ENCODE data around the gene LPCAT1.
"Not testable (repeated sequence)": the region's sequence is repeated elsewhere in the genome, so short reads cannot be mapped to it uniquely, and the experiment has no call there.

Gene LPCAT1

DNA sequence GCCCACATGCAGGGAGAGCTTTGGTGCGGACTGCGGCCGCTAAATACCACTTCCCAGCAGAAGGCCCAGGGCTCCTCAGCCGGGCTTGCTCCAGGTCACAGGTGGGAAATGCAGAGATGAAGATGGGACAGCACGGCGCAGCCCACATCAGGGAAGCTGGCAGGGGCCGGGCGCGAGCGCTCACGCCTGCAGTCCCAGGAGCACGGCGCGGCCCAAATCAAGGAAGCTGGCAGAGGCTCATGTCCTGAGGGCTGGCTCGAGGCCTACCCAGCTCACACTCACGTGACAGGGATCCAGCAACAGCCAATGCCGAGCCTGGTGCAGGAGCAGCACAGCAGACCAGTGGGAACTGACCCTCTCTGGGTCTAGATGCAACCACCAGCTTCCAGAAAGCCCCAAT lies 16.3 kb downstream of the LPCAT1 start:
- DNase-seq: no peak

DNA sequence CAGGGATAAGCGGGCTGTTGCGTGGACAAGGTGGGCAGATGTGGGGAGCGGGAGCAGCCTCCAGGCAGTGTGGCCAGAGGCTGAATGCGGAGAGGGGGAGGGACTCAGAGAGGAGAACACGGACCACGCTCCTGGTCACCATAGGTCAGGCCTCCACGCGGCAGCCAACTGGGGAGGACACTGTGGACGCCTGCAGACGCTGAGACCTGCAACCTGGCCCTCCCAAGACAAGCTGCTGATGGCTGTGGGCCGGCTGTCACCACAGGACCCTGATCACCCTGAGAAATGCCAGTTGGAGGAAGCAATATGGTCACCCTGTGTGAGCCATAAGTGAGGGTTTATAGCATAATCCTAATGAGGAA lies 16.8 kb downstream of the LPCAT1 start:
- no peak for DNase-seq

DNA sequence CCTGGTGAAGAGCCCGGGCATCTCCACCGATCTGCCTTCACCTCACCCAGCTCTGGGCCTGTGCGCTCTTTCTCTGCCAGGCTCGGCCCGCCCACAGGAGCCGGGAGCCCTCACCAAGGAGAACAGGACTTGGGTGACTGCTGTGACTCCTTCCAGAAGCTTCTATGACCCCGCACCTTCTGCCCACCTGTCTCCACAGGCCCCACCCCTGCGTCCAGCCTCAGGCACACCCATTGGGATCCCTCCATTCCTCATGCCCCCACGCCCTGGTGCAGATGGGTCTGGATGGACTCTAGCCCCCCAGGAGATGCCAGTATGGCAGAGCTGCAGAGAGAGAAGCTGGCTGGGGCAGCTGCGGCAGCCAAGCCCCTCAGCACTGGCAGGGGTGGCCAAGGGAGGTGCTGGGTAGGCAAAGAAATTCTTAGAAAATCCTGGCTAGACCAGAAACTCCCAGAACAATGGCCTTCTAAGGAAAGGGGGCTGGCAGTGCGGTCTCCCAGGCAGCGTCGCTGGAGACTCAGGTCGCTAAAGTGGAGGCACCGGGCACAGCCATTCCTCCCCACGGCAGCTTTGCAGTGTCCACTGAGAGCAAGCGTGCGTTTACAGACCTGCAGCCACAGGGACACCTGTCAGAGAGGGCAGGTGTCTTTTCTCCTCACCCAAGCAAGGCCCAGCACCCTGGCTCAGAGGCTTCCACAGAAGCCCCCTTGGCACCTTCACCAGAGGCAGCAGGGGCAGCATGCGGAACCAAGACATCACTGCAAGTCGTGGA lies 17.3 kb downstream of the LPCAT1 start:
- DNase-seq: no peak

DNA sequence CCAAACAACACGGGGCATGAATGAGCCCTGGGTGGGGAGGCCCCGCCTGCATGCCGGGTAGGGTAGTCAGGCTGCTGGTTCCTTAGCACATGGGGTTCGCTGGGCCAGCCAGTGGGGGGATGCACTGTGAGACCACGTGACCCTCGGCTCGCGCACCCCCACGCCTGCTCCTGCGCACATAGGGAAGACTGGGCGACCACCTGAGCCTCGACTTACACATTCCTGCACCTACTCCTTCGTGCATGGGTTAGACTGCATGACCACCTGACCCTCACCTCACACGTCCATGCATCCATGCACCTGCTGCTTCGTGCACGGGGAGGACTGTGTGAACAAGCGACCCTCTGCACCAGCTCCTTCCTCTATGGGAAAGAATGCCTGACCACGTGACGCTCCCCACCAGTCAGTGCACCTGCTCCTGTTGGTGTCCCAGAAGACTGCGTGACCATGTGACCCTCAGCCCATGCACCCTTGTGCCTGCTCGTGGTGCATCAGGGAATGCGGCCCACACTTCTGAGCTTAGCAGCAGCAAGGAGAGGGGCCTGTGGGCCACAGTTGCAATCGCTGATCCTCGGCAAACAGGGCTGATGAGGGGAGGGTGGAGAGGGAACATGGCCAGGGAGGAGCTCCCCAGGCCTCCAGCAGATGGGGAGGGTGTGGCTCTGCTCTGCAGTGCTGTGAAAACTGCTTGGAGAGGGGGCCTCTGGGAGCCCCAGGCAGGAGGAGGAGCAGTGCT lies 18.1 kb downstream of the LPCAT1 start:
- no peak for DNase-seq

DNA sequence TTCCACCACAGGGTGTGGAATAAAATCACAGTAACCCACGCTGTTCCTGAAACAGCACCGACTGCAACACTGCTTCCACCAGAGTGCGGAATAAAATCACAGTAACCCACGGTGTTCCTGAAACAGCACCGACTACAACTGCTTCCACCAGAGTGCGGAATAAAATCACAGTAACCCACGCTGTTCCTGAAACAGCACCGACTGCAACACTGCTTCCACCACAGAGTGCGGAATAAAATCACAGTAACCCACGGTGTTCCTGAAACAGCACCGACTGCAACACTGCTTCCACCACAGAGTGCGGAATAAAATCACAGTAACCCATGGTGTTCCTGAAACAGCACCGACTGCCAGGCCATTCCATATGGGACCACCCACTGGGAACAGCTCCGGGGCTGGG lies 18.7 kb downstream of the LPCAT1 start:
- not testable (repeated sequence) for DNase-seq

DNA sequence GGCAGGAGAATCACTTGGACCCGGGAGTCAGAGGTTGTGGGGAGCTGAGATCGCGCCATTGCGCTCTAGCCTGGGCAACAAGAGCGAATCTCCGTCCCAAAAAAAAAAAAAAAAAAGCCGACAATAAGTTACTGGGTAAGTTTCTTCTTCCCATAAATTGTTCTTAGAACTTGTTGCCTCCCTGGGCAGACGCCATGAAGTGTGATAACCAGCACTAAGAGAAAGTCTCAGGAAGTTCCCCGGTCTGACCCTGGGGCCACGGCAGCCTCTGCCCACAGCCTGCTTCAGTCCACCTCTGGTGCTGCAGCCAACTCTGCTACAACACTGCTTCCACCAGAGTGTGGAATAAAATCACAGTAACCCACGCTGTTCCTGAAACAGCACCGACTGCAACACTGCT lies 19.1 kb downstream of the LPCAT1 start:
- DNase-seq: no peak

DNA sequence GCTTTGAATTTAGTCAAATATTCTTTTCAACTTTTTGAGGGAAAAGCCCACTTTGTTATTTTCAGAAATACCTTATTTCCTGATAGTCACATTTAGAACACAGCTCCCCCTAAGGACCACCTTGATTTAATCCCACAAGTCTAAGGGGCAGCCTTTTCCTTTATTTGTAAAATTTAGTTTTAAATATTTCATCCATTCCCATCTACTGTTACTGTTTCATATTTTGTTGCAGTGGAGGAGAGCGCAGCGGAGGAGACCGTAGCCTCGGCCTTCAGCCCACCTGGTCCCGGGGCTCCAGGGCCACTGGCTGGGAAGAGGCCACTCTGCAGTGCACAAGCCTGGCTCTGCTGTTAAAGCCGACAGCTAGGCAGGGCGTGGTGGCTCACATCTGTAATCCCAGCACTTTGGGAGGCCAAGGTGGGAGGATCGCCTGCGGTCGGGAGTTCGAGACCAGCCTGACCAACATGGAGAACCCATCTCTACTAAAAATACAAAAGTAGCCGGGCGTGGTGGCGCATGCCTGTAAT lies 19.6 kb downstream of the LPCAT1 start:
- DNase-seq: no peak

DNA sequence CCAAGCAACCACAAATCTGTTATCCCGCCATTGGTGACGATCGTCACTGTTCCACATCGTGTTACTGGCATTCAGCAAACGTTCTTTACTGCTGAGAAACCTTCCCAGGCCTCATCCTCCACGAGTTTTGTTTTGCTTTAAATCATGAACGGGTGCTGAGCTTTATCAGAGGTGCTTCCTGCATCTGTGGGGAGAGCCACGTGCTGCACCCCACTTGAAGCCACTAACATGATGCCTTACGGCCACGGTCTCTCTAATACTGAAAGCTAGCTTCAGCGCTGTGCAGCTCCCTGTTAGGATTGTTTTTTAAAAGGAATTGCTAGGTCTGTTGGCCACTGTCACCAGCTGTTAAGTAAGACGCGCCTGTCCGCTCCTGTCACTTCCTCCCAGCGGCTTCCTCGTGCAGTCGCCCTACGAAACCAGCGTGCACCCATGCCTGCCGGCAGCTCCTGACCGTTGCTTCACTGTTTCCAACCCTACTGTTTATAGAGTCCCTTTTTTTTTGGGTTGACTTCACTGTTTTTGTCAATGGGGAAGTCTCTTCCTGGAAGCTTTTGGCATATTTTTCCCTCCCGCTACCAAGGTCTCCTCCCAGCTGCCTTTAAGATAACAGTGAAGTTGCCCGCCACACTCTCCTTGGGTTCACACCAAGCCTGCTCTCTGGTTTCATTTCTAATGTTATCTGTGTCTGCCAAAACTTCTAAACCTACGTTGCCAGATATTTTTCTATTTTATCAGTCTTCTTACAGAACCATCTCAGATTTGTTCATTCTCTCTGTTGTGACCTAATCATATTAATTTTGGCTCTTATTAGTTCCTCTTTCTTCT lies 20.3 kb downstream of the LPCAT1 start:
- DNase-seq: no peak

DNA sequence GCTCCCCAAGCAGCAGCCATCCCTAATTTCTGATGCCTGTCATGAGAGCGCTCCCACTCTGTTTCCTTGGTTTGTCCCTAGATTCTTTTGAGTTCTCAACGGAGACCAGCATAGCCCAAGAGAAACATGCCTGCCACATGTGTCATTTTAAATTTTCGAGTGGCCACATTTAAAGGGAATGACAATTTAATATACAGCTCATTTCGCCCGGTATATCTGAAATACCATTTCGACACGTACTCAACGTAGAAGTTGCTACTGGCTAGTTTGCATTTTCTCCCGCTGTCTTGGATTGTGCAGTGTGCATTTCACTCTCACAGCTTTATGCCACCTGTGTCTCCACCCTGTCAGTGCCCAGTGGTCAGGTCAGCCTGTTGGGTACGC lies 21.0 kb downstream of the LPCAT1 start:
- no peak for DNase-seq

DNA sequence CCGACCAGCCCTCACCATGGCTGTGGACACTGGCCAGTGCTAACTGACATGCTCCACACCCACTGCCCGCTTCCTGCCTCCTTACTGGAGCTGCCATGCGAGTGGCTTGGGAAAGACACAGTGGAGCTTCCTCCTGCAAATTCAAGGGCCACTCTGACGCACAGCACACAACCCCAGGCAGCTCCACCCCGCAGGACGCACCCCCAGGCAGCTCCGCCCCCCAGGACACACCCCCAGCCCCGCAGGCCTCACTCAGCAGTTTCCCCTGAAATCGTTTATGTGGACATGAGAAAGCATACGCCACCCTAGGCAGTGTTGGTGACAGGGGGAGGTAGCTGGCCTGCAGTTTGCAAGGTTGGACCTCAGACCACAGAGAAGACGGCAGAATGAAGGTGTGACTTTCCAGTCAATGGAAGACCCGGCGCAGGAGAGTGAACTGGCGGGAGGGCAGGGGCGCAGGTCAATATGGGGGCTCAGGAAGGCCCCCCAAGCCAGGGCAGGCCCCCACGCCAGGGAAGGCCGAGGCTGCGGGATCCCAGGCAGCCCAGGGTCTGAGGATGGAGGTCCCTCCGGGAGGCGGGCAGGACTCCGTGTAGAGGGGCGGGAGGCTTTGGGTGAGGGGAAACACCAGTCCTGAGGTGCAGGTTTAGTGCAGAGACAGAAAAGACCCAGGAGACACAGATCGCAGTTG lies 21.6 kb downstream of the LPCAT1 start:
- DNase-seq: no peak

DNA sequence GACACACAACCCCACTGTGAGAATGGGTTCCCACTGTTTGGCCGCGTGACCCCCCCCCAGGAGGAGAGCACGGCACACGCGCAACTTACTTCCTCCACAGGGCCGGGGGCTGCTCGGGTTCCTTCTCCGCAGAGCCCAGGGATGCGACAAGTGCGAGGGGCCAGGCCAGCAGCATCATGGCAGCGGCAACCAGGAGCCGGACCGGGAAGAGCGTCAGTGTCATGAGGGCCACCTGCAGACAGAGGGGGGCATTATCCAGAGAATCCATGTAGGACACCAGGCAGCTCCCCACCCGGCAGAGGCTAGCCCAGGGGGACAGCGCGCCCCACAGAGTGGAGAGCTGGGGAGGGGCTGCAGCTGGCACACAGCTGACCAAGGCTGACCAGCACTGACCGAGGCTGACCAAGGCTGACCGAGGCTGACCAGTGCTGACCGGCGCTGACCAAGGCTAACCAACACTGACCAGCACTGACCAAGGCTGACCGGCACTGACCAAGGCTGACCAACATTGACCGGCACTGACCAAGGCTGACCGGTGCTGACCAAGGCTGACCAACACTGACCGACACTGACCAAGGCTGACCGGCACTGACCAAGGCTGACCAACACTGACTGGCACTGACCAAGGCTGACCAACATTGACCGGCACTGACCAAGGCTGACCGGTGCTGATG lies 22.3 kb downstream of the LPCAT1 start:
- no peak for DNase-seq

DNA sequence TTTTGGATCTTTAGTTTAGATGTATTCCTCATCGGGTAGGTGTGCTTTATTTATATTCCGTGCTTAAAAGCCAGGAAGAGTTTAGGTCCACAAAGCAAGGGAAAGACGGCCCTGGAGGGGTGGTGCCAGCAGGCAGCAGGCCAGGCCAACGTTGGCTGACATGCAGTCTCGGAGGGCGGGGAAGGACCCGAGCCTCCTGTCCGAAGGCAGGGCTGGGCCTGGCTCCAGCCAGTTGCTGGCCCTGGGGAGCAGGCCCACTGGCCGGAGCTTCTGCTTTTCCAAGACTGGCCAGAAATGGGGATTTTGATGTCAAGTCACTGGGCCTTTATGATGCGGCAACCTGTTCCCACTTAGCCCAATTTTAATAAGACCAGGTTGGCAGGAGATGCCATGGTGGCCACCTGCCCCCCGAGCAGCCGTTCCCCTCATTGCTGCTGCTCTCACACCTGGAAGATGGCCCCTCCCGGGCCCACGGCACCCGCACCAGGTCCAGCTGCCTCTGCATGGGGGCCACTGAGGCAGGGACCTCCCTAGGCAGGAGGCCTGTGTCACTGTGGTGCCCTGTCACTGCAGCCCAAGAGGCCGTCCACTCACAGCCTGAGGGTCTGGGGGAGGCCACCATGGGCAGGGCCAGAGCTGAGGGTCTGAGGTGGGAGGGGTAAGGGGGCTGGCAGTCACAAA lies 23.2 kb downstream of the LPCAT1 start:
- DNase-seq: no peak

DNA sequence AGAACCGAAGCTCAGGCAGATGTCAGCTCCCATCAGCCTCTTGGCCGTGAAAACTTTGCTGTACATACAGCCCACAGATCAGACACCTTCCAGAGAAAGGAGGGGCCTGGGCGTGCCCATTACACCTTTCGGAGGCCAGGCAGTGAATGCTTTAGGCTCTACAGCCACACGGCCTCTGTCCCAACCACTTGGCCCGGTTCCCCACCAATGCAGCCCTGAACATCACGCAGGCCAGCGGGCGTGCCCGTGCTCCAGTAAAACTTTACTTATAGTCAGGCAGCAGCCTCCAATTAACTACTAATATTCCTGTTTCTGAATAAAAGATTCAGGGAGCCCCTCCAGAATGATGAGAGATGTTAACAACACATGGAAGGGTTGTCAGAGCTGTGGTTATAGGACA lies 23.9 kb downstream of the LPCAT1 start:
- no peak for DNase-seq

DNA sequence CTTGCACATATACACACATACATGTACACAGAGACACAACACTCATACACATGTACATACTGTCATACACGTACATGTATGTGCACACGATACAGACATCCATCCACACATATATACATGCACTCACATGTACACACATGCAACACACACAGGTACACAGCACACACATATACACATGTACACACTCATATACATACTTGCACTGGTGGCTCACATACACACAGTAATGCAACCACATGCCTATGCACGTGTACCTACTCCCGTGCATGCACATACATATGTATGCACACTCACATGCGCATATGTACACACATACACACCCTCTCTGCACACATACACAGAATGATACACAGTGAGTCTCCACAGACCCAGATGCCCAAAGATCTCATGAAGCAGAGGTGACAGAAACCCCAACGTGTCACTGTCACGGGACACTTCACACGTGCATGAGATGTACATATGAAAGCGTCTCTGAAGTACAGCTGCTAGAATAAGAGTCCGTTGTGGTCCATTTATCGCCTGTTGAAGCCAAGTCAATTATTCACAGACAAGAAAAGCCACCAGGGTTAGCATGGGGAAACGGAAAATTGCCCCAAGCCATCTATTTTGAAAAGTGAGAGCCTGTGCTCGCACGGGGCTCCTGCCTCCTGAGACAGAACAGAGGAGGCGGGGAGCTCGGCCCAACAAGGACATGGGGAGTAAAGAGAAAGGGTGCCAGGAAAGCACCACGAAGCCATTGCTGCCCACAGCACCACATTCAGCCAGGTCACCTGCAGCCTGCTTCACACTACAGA lies 24.9 kb downstream of the LPCAT1 start:
- DNase-seq: no peak

DNA sequence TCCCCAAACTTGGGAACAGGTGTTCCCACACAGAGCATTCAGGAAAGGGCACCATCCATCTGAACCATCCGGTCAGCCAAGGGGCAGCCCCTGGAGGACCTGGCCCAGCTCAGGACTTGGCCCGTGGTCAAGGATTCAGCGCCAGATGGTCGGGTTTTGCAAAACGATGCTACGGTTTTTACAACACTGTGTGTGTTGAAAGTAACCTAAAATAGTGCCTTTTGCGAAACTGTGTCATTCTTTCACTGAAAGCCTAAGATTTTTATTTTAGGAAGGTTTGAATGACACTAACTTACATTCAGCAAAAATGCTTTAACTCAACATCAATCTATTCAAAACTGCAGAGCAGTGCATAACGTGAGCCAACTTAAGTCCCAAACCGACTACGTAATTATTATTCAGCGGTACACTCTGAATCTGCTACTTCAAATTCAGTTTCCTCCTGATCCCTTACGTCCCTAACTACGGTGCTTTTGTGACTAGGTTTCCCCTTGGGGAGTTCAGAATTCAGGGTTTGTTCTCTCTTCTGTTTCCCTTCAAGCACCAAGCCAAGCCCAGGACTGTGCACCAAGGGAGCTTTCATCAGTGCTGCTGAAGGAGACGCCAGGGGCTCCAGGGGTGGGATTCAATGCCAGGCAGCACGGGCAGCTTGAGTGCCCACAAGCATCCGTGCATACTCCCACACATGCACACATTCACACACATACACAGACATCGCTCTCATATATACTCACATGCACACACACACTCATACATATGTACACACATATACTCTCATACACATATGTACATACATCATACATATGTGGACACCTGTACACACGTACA lies 25.8 kb downstream of the LPCAT1 start:
- DNase-seq: no peak

DNA sequence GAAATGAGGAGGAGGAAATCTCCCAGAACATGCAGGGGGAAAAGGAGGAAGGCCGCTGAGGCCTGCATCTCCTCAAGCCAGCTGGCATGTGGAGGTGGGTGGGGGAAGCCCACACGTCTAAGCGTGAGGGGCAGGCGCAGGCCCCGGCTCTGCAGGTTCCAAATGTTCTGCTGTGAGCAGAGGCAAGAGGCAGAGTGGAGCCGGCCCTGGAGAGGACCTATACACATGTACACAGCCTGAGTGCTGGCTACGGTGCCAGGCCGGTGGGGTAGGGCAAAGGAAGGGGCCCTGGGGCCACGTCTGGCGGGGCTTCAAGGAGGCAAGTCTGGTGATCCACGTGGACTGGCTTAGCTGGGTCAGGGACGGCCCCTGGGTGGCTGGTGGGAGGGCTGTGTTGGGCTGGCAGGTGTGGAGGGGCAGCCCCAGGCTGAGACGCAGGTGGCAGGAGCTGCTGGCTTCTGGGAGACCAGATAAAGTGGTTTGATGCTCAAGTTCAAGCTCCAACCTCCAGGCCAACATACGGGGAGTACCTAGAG lies 26.4 kb downstream of the LPCAT1 start:
- no peak for DNase-seq

DNA sequence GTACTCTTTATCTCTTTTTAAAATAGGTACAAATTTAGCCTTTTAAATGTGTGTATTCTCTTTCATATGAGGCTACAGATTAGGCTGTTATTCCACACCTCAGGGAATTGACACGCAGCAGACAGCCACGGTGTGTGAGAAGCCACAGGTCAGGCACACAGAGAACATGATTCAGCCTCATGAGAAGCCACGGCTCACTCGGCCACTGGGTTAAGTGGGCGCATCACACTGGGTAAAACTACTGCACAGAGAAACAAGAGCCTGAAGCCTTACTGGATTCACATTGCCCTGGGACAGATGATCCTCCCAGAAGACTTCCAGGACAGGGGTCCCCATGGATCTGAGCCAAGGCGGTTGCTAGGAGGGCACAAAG lies 28.2 kb downstream of the LPCAT1 start:
- DNase-seq: no peak

DNA sequence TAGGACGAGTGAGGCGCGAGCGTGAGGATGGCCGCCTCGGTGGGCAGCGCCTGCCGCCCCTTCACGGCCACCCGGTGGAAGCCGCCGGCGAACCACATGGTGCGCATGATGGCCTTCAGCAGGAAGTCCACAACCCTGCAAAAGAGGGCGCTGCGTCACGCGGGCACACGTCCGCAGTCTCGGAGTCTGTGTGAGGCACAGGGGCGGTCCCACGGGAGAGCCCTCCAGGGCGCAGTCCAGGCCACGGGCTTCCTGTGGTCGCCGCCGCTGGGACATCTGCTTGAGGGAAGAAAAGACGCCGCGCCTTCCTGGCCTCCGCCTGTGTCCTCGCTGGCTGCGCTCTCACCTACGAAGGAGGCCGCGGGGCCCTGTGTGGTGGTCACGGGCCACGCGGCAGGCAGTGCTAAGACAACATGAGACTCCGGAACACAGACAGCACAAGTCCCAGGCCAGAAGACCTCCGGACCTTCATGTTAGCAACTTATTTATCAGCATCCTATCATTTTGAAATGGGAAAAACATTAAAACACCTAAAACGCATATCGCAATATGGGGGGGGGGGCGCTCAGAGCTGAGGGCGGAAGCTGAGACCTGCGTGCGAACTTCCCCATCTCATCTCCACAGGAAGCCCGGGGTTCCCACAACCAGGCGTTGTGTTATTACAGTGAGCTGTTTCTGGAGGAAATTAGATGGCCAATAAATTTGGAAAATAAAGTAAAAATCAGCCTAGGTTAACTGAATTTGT lies 28.8 kb downstream of the LPCAT1 start:
- no peak for DNase-seq

DNA sequence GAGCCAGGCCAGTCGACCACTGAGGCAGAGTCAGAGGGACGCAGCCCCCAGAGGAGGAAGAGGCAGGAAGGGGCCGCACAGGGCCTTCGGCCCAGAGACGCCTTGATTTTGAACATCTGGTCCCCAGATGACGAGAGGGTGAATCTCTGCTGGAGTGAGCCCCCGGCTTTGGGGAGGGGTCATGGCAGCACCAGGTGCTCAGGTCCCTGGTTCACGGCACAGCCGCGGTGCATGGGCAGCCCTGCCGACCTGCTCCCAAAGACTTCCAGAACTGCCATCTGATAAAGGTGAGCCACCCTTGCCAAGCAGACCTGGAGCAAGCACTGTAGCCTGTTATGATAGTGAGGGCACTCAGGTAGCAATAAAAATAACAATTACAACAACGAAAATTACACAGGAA lies 29.8 kb downstream of the LPCAT1 start:
- no peak for DNase-seq
